ENCODE measurements around the gene ACSL4.
"Not testable (repeated sequence)": the region's sequence is repeated elsewhere in the genome, so short reads cannot be mapped to it uniquely, and the experiment has no call there.

The ACSL4 gene

DNA sequence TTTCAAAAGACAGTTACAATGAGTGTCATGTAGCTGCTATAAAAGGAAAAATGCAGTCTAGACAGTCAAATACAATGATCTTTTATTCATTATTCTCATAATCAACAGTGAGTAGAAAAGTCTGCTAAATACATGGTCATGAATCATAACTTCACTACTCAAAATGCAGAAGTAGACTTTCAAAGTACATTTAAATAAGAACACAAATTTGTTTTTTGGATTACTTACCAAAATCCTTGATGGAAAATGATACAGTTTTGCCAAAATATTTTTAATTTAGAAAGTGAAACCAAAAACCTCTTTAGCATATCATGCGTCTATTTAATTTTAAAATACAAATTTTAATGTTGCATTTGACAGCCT, 4.9 kb downstream of the ACSL4 start:
- no peak for DNase-seq (ENCODE audit: low spot score)

- not testable (repeated sequence) for DNase-seq (ENCODE audit: low spot score)
Measured at GRCh38 chrX:109724971-109725370, 8.1 kb downstream of the ACSL4 start.

- DNase-seq (ENCODE audit: low spot score): no peak
Measured at GRCh38 chrX:109720947-109721346, 12.1 kb downstream of the ACSL4 start.

- no peak for DNase-seq (ENCODE audit: low spot score)
Measured at GRCh38 chrX:109719264-109719663, 13.8 kb downstream of the ACSL4 start.

DNA sequence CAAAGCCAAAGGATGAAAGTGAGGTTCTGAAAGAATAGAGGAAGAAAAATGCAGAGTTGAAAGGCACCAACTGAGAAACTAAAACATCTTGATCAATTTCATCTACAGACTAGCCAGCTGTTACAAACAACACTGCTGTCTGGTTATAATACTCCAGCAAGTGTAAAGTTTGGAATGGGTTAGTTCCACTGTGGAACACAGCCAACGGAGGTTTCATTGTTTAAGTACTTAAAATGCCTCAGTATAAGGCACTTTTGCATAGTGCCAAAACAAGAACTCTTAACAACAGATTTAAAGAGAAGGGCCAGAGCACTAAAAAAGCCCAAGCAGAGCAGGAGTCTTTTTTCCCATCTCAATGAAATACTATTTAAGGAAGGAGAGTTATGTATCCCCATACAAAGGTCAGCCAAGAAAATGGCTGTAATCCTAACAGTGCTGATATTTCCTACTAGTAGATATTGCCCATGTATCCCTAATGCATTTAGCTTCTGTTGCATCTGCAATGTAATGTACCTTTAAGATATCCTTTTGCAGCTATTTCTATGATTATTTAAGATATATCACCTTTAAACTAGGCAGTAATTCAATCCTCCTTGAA, 16.5 kb downstream of the ACSL4 start:
- DNase-seq (ENCODE audit: low spot score): no peak

DNA sequence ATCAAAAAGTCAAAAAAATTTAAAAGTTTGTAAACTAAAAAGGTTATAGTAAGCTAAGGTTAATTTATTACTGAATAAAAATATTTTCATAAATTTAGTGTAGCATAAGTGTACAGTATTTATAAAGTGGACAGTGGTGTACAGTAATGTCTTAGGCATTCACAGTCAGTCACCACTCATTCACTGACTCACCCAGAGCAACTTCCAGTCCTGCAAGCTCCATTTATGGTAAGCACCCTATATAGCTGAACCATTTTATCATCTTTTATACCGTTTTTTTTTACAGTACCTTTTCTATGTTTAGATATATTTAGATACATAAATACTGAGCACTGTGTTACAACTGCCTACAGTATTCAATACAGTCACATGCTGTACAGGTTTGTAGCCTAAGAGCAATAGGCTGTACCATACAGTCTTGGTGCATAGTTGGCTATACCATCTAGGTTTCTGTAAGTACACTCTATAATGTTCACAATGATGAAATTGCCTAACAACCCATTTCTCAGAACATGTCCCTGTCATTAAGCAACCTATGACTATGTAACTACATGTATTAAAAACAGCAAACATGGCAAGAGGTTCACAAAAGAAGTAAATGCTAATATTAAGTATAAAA, 18.6 kb downstream of the ACSL4 start:
- peak; percentile 71 for DNase-seq (ENCODE audit: low spot score)

- DNase-seq (ENCODE audit: low spot score): no peak
Measured at GRCh38 chrX:109710181-109710580, 22.9 kb downstream of the ACSL4 start.

- peak; percentile 57 for DNase-seq (ENCODE audit: low spot score)
Measured at GRCh38 chrX:109709129-109709631, 23.9 kb downstream of the ACSL4 start.

GRCh38 chrX:109707720-109708119, 25.3 kb downstream of the ACSL4 start:
- no peak for DNase-seq (ENCODE audit: low spot score)

GRCh38 chrX:109707319-109707718, 25.7 kb downstream of the ACSL4 start:
- DNase-seq (ENCODE audit: low spot score): no peak

- DNase-seq (ENCODE audit: low spot score): no peak
Measured at GRCh38 chrX:109704563-109704962, 28.5 kb downstream of the ACSL4 start.

GRCh38 chrX:109697855-109698254, 35.2 kb downstream of the ACSL4 start:
- DNase-seq (ENCODE audit: low spot score): no peak

- no peak for DNase-seq (ENCODE audit: low spot score)
Measured at GRCh38 chrX:109696146-109696740, 36.8 kb downstream of the ACSL4 start.

- no peak for DNase-seq (ENCODE audit: low spot score)
Measured at GRCh38 chrX:109695637-109696036, 37.4 kb downstream of the ACSL4 start.

DNA sequence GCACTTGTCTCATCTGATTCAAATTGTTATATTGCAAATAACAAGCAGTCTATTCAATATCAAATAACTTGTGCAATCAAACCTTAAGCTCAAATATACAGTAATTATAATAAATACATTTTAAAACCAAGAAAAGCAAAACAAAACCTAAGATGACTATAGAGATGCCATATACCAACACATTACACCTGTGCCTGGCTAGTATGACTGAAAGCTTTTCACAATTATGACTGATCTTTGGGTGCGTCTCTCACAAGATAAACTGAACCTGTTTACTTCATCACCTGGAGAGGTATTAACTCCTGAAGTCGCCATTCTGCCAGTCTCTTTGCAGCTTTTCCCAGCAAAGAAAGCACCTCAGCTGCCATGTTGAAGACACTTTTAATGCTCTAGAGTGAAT, 41.3 kb downstream of the ACSL4 start:
- DNase-seq (ENCODE audit: low spot score): no peak

GRCh38 chrX:109691277-109691676, 41.8 kb downstream of the ACSL4 start:
- DNase-seq (ENCODE audit: low spot score): no peak

- DNase-seq (ENCODE audit: low spot score): no peak
Measured at GRCh38 chrX:109687903-109688302, 45.2 kb downstream of the ACSL4 start.

DNA sequence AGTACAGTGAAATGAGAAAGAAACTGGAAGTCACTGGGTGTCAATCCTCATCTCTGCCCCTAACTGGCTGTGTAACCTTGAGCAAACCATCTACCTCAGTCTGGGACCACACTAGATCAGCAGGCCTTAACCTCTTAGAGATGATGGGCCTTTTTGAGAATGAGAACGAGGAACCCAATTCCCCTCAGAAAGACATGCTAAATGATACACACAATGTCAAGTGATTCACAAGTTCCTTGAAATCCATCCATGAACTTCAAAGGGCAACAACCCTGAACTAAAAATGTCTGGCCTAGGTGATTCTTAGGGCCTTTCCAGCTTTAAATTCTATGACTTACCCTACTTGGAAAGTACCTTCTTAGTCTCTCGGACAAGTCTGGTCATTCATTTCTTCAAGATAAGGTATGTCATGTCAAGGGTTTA, 47.4 kb downstream of the ACSL4 start:
- no peak for DNase-seq (ENCODE audit: low spot score)

DNA sequence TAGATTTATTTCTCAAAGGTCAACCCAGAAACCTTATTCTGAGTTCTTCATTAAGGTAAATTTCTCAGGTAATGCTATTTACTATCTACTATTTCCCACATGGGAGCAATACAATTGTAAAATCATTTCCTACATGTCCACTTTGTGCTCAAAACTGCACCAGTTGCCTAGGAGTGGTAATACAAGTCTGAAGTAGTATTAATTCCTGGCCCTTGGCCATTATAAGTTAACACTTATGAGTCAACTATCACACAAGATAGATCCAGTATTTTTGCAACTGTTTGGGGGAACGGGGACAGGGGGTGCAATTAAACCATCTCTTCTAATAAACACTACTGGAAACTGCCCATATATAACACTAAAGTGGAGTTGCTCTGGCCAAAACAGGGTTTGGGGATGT, 48.9 kb downstream of the ACSL4 start:
- peak; percentile 5 for DNase-seq (ENCODE audit: low spot score)

- DNase-seq (ENCODE audit: low spot score): no peak
Measured at GRCh38 chrX:109681475-109682081, 51.5 kb downstream of the ACSL4 start.

DNA sequence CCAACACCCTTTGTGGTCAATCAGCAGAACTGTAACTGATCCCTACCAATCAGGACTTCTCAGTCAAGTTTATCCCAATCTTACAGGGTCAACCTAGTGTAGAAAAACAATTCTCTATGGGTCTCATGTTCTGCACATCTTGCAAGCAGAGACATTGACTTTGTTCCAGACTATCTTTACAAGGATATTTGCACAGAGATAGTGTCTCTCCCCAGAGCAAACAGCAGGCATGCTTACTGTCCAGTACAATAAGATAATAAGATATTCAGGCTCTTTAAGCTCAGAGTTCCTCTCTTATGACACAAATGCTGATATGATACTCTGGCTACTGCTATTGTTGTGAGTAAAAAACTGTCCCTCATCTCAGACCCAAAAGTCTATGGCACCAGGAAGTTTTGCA, 53.2 kb downstream of the ACSL4 start:
- no peak for DNase-seq (ENCODE audit: low spot score)

GRCh38 chrX:109672239-109672638, 60.8 kb downstream of the ACSL4 start:
- DNase-seq (ENCODE audit: low spot score): no peak

DNA sequence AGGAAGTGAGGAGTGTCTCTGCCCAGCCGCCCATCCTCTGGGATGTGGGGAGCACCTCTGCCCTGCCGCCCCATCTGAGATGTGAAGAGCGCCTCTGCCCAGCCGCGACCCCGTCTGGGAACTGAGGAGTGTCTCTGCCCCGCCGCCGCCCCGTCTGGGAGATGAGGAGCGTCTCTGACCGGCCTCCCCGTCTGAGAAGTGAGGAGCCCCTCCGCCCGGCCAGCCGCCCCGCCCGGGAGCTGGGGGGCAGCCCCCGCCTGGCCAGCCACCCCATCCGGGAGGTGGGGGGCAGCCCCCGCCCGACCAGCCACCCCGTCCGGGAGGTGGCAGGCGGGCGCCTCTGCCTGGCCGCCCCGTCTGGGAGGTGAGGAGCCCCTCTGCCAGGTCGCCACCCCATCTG, 61.9 kb downstream of the ACSL4 start:
- DNase-seq (ENCODE audit: low spot score): not testable (repeated sequence)
